Measurements from ENCODE around the gene TRAPPC2. TPM values are rescaled to one million over a fixed set of nuclear protein-coding genes. Genes with fewer than 3 reads are reported as not detected.
"Not testable (repeated sequence)": the region's sequence is repeated elsewhere in the genome, so short reads cannot be mapped to it uniquely, and the experiment has no call there.

TRAPPC2 gene
- total RNA-seq, 2 experiments from 2014 or later = 21.6 to 23.2 TPM

GRCh38 chrX:13688384-13688957 lies 45.9 kb downstream of the TRAPPC2 start:
- Mint-ChIP-seq H3K36me3 (ENCODE audit: low read depth) (peaks cover 7% of the 10 kb centered on the region), H3K9me3 (ENCODE audit: insufficient read depth) (no peaks in the 10 kb centered on the region), H3K4me1 (ENCODE audit: low read depth) (peaks cover 42% of the 10 kb centered on the region), H3K27ac (peak overlapping the region; percentile 81), H3K27me3 (ENCODE audit: low read depth) (no peaks in the 10 kb centered on the region), H3K4me3 (peak overlapping the region; percentile 75)
- DNase-seq (no peak), ATAC-seq (no peak)
- ChIA-PET POLR2A (interaction anchor here (0.9 to 2.4 kb wide), 5 partner anchors 19 to 341 kb away, joined by 3 to 18 read pairs (median 4); partner anchors contain the start of genes GEMIN8, OFD1, TCEANC and TRAPPC2), CTCF (interaction anchor here (0.9 to 1.4 kb wide), 4 partner anchors 19 to 182 kb away, joined by 3 to 5 read pairs (median 4); no protein-coding TSS in a partner anchor)

- Mint-ChIP-seq H3K27ac (no peak overlapping the region), H3K9me3 (ENCODE audit: insufficient read depth) (no peaks in the 10 kb centered on the region), H3K36me3 (ENCODE audit: low read depth) (peaks cover 6% of the 10 kb centered on the region), H3K27me3 (ENCODE audit: low read depth) (no peaks in the 10 kb centered on the region), H3K4me1 (ENCODE audit: low read depth) (peaks cover 30% of the 10 kb centered on the region), H3K4me3 (no peak overlapping the region)
- CTCF ChIA-PET = interaction anchor here (0.9 to 1.6 kb wide), 3 partner anchors 10 to 48 kb away, joined by 3 to 4 read pairs (median 3); partner anchors contain the start of genes OFD1 and TRAPPC2
- ATAC-seq (no peak), DNase-seq (no peak)
- POLR2A ChIA-PET = interaction anchor here (1.0 to 2.4 kb wide), 4 partner anchors 33 to 343 kb away, joined by 3 to 18 read pairs (median 6); partner anchors contain the start of genes GEMIN8, OFD1 and TRAPPC2
These were observed 47.2 kb downstream of the TRAPPC2 start for GRCh38 chrX:13687203-13687602.

GRCh38 chrX:13685126-13685763 lies 49.2 kb downstream of the TRAPPC2 start:
- no peaks in the 10 kb centered on the region for H3K36me3 Mint-ChIP-seq (ENCODE audit: low read depth)
- CTCF ChIA-PET = no interaction called here
- no peaks in the 10 kb centered on the region for H3K27me3 Mint-ChIP-seq (ENCODE audit: low read depth)
- H3K4me3 Mint-ChIP-seq = no peak overlapping the region
- H3K4me1 Mint-ChIP-seq (ENCODE audit: low read depth) = peaks cover 17% of the 10 kb centered on the region
- no peak overlapping the region for H3K27ac Mint-ChIP-seq
- H3K9me3 Mint-ChIP-seq (ENCODE audit: insufficient read depth) = no peaks in the 10 kb centered on the region
- DNase-seq (no peak), ATAC-seq (no peak)
- POLR2A ChIA-PET = no interaction called here

GRCh38 chrX:13684361-13684760 lies 50.1 kb downstream of the TRAPPC2 start:
- Mint-ChIP-seq H3K27ac (no peak overlapping the region), H3K4me3 (no peak overlapping the region), H3K27me3 (ENCODE audit: low read depth) (no peaks in the 10 kb centered on the region), H3K36me3 (ENCODE audit: low read depth) (no peaks in the 10 kb centered on the region), H3K9me3 (ENCODE audit: insufficient read depth) (no peaks in the 10 kb centered on the region), H3K4me1 (ENCODE audit: low read depth) (peaks cover 15% of the 10 kb centered on the region)
- ATAC-seq = no peak
- CTCF ChIA-PET = no interaction called here
- POLR2A ChIA-PET = no interaction called here
- no peak for DNase-seq

- POLR2A ChIA-PET = no interaction called here
- H3K27ac Mint-ChIP-seq = no peak overlapping the region
- no peak for ATAC-seq
- no peaks in the 10 kb centered on the region for H3K36me3 Mint-ChIP-seq (ENCODE audit: low read depth)
- peaks cover 5% of the 10 kb centered on the region for H3K4me1 Mint-ChIP-seq (ENCODE audit: low read depth)
- no peak overlapping the region for H3K4me3 Mint-ChIP-seq
- CTCF ChIA-PET = interaction anchor here (1.7 kb wide), 1 partner anchor 12 kb away, joined by 6 read pairs; no protein-coding TSS in a partner anchor
- H3K27me3 Mint-ChIP-seq (ENCODE audit: low read depth) = no peaks in the 10 kb centered on the region
- DNase-seq = no peak
- no peaks in the 10 kb centered on the region for H3K9me3 Mint-ChIP-seq (ENCODE audit: insufficient read depth)
These were observed 52.8 kb downstream of the TRAPPC2 start for GRCh38 chrX:13681595-13681994.

- H3K27me3 Mint-ChIP-seq (ENCODE audit: low read depth); POLR2A ChIA-PET; H3K4me1 Mint-ChIP-seq (ENCODE audit: low read depth); H3K9me3 Mint-ChIP-seq (ENCODE audit: insufficient read depth); ATAC-seq; H3K36me3 Mint-ChIP-seq (ENCODE audit: low read depth); H3K4me3 Mint-ChIP-seq; H3K27ac Mint-ChIP-seq; DNase-seq: not testable (repeated sequence)
- CTCF ChIA-PET = interaction anchor here (1.7 kb wide), 1 partner anchor 10 kb away, joined by 6 read pairs; no protein-coding TSS in a partner anchor
These were observed 54.7 kb downstream of the TRAPPC2 start for GRCh38 chrX:13679700-13680099.

GRCh38 chrX:13676885-13677284 lies 57.5 kb downstream of the TRAPPC2 start:
- DNase-seq (no peak), ATAC-seq (no peak)
- Mint-ChIP-seq H3K4me3 (no peak overlapping the region), H3K36me3 (ENCODE audit: low read depth) (no peaks in the 10 kb centered on the region), H3K27me3 (ENCODE audit: low read depth) (no peaks in the 10 kb centered on the region), H3K27ac (no peak overlapping the region), H3K4me1 (ENCODE audit: low read depth) (no peaks in the 10 kb centered on the region), H3K9me3 (ENCODE audit: insufficient read depth) (no peaks in the 10 kb centered on the region)
- ChIA-PET CTCF (no interaction called here), POLR2A (no interaction called here)

- POLR2A ChIA-PET = no interaction called here
These were observed 61.4 kb downstream of the TRAPPC2 start for GRCh38 chrX:13673016-13673415.

GRCh38 chrX:13670197-13670596 lies 64.2 kb downstream of the TRAPPC2 start:
- H3K36me3 Mint-ChIP-seq (ENCODE audit: low read depth) = peaks cover 5% of the 10 kb centered on the region
- no peak overlapping the region for H3K27ac Mint-ChIP-seq
- DNase-seq (no peak), ATAC-seq (no peak)
- peaks cover 6% of the 10 kb centered on the region for H3K4me1 Mint-ChIP-seq (ENCODE audit: low read depth)
- H3K27me3 Mint-ChIP-seq (ENCODE audit: low read depth) = no peaks in the 10 kb centered on the region
- H3K4me3 Mint-ChIP-seq = no peak overlapping the region
- CTCF ChIA-PET = interaction anchor here (1.3 to 1.4 kb wide), 2 partner anchors 11 to 18 kb away, joined by 4 to 6 read pairs; partner anchors contain the start of gene RAB9A
- no peaks in the 10 kb centered on the region for H3K9me3 Mint-ChIP-seq (ENCODE audit: insufficient read depth)
- POLR2A ChIA-PET = interaction anchor here (1.1 to 2.1 kb wide), 3 partner anchors 8 to 65 kb away, joined by 3 to 7 read pairs (median 4); partner anchors contain the start of genes OFD1, RAB9A and TRAPPC2

More at GRCh38 chrX:13673016-13673415, 61.4 kb downstream of the TRAPPC2 start:
- no peak for DNase-seq
- no peaks in the 10 kb centered on the region for H3K9me3 Mint-ChIP-seq (ENCODE audit: insufficient read depth)
- peaks cover 5% of the 10 kb centered on the region for H3K36me3 Mint-ChIP-seq (ENCODE audit: low read depth)
- H3K27me3 Mint-ChIP-seq (ENCODE audit: low read depth) = no peaks in the 10 kb centered on the region
- CTCF ChIA-PET = interaction anchor here (0.6 kb wide), 1 partner anchor 120 kb away, joined by 3 read pairs; no protein-coding TSS in a partner anchor
- peaks cover 6% of the 10 kb centered on the region for H3K4me1 Mint-ChIP-seq (ENCODE audit: low read depth)
- H3K4me3 Mint-ChIP-seq = no peak overlapping the region
- H3K27ac Mint-ChIP-seq = no peak overlapping the region
- ATAC-seq = no peak

GRCh38 chrX:13669755-13670154 lies 64.7 kb downstream of the TRAPPC2 start:
- H3K36me3 Mint-ChIP-seq (ENCODE audit: low read depth); H3K27me3 Mint-ChIP-seq (ENCODE audit: low read depth); ATAC-seq; H3K4me1 Mint-ChIP-seq (ENCODE audit: low read depth); H3K9me3 Mint-ChIP-seq (ENCODE audit: insufficient read depth); DNase-seq; H3K4me3 Mint-ChIP-seq: not testable (repeated sequence)
- POLR2A ChIA-PET = interaction anchor here (1.1 to 2.1 kb wide), 3 partner anchors 8 to 65 kb away, joined by 3 to 7 read pairs (median 4); partner anchors contain the start of genes OFD1, RAB9A and TRAPPC2
- CTCF ChIA-PET = interaction anchor here (0.8 to 1.4 kb wide), 5 partner anchors 11 to 362 kb away, joined by 3 to 6 read pairs (median 4); partner anchors contain the start of genes OFD1, RAB9A and TRAPPC2
- peak overlapping the region; percentile 72 for H3K27ac Mint-ChIP-seq

- Mint-ChIP-seq H3K27me3 (ENCODE audit: low read depth) (no peaks in the 10 kb centered on the region), H3K27ac (peak overlapping the region; percentile 72), H3K36me3 (ENCODE audit: low read depth) (peaks cover 5% of the 10 kb centered on the region), H3K9me3 (ENCODE audit: insufficient read depth) (no peaks in the 10 kb centered on the region), H3K4me3 (peak overlapping the region; percentile 15), H3K4me1 (ENCODE audit: low read depth) (peaks cover 6% of the 10 kb centered on the region)
- ATAC-seq (peak; percentile 49), DNase-seq (peak; percentile 29)
- ChIA-PET POLR2A (interaction anchor here (1.1 to 2.1 kb wide), 3 partner anchors 7 to 66 kb away, joined by 3 to 7 read pairs (median 4); partner anchors contain the start of genes OFD1, RAB9A and TRAPPC2), CTCF (interaction anchor here (0.8 to 1.4 kb wide), 5 partner anchors 10 to 363 kb away, joined by 3 to 6 read pairs (median 4); partner anchors contain the start of genes OFD1, RAB9A and TRAPPC2)
These were observed 65.1 kb downstream of the TRAPPC2 start for GRCh38 chrX:13669246-13669737.

Data from activated CD8-positive, alpha-beta T cell treated with anti-CD3 and anti-CD28 coated beads, Interleukin-2, amount 10 ng/mL, durations not matched to agents 7 days and 5 days (primary cell).